IMR-90 (cell line): Measurements from ENCODE around the gene CNPY4. TPM values are rescaled to one million over a fixed set of nuclear protein-coding genes. Genes with fewer than 3 reads are reported as not detected.

Experiments used
- microRNA-seq, 2 experiments: library from miRNA; stranded (forward) in 1 of 2; unstranded in 1 of 2; fragments of 10-50 nt in 1 of 2; fragments of <30 nt in 1 of 2; gene quantifications in 1 of 2; microRNA quantifications in 1 of 2; one replicate each; pipeline versions ENCODE3 to v1.1.0; 2013 to 2020; ENCODE audit not compliant: insufficient read depth in 1 of 2, insufficient read length in 1 of 2, unreplicated experiment in 1 of 2
- polyA plus RNA-seq, 3 experiments: library from polyadenylated mRNA; depleted of rRNA; stranded (reverse); fragments of >200 nt; gene quantifications; 2 replicates each; pipeline ENCODE4 v1.2.3, GENCODE V29; 2012; ENCODE audit warnings: low replicate concordance in 1 of 3
- small RNA-seq, 5 experiments: library from RNA; depleted of rRNA; stranded (forward); fragments of <200 nt; gene quantifications; one replicate each; pipeline ENCODE3, GENCODE V24; 2012
- total RNA-seq: library from RNA; depleted of rRNA; stranded (reverse); fragments of >200 nt; gene quantifications from 2 replicates; pipeline ENCODE4 v1.2.3, GENCODE V29; 2012; rRNA removed

CNPY4 gene
- total and polyA plus RNA-seq, 2 of the 4 experiments (the other 2 are of a cell fraction): 13.3 to 21.9 TPM

Small RNA genes within 50 kb of the gene (microRNA-seq; reads per million reads assigned to microRNA genes)
- gene MIR106B (ENCODE audit: insufficient read depth in 1 of 2, insufficient read length in 1 of 2, unreplicated experiment in 1 of 2): 1,820 to 9,724 reads per million in 2 experiments
- gene MIR25 (ENCODE audit: insufficient read depth in 1 of 2, insufficient read length in 1 of 2, unreplicated experiment in 1 of 2): 221 to 3,645 reads per million in 2 experiments
- gene MIR4658 (ENCODE audit: unreplicated experiment): not detected
- 1,754 to 40,429 reads per million in 2 experiments for gene MIR93 (ENCODE audit: insufficient read depth in 1 of 2, insufficient read length in 1 of 2, unreplicated experiment in 1 of 2)

Small RNA genes within 50 kb of the gene (small RNA-seq; reads per million reads assigned to genes)
- 146 to 64,679 (median 19,769) reads per million in 5 experiments for gene MIR106B
- 26.3 to 31,501 (median 3,468) reads per million in 5 experiments for gene MIR25
- gene MIR93: 401 to 57,385 (median 23,255) reads per million in 5 experiments

Other genes with a start within 250 kb of the CNPY4 start
- 0.18 TPM in 1 of 2 replicates, not detected in the other for gene OR2AE1, start 242.6 kb upstream of the CNPY4 start, total RNA-seq
- gene OR2AE1, start 242.6 kb upstream of the CNPY4 start, polyA plus RNA-seq (2012; rRNA removed): 0.17 TPM in 1 of 2 replicates, not detected in the other
- 10.6 and 15.3 TPM in 2 replicates for gene TRIM4, start 200.1 kb upstream of the CNPY4 start, total RNA-seq
- gene TRIM4, start 200.1 kb upstream of the CNPY4 start, polyA plus RNA-seq (2012; rRNA removed): 11.5 and 13.4 TPM in 2 replicates
- gene GJC3, start 190.0 kb upstream of the CNPY4 start, total RNA-seq: not detected in 2 replicates
- not detected in 2 replicates for gene GJC3, start 190.0 kb upstream of the CNPY4 start, polyA plus RNA-seq (2012; rRNA removed)
- not detected in 2 replicates for gene AZGP1, start 143.6 kb upstream of the CNPY4 start, total RNA-seq
- not detected in 2 replicates for gene AZGP1, start 143.6 kb upstream of the CNPY4 start, polyA plus RNA-seq (2012; rRNA removed)
- gene ZKSCAN1, start 104.0 kb upstream of the CNPY4 start, total RNA-seq: 30.3 and 40.7 TPM in 2 replicates
- 10.8 and 13.7 TPM in 2 replicates for gene ZKSCAN1, start 104.0 kb upstream of the CNPY4 start, polyA plus RNA-seq (2012; rRNA removed)
- 13.1 and 13.3 TPM in 2 replicates for gene ZSCAN21, start 69.9 kb upstream of the CNPY4 start, total RNA-seq
- 10.8 and 11.5 TPM in 2 replicates for gene ZSCAN21, start 69.9 kb upstream of the CNPY4 start, polyA plus RNA-seq (2012; rRNA removed)
- gene ZNF3, start 37.9 kb upstream of the CNPY4 start, total RNA-seq: 30.8 and 33.1 TPM in 2 replicates
- 20.4 and 24.8 TPM in 2 replicates for gene ZNF3, start 37.9 kb upstream of the CNPY4 start, polyA plus RNA-seq (2012; rRNA removed)
- 158 and 185 TPM in 2 replicates for gene COPS6, start 30.7 kb upstream of the CNPY4 start, total RNA-seq
- 303 and 325 TPM in 2 replicates for gene COPS6, start 30.7 kb upstream of the CNPY4 start, polyA plus RNA-seq (2012; rRNA removed)
- gene MCM7, start 18.2 kb upstream of the CNPY4 start, total RNA-seq: 130 and 137 TPM in 2 replicates
- 104 and 119 TPM in 2 replicates for gene MCM7, start 18.2 kb upstream of the CNPY4 start, polyA plus RNA-seq (2012; rRNA removed)
- gene AP4M1, start 18.0 kb upstream of the CNPY4 start, total RNA-seq: 18.6 and 21.1 TPM in 2 replicates
- 20.5 and 21.4 TPM in 2 replicates for gene AP4M1, start 18.0 kb upstream of the CNPY4 start, polyA plus RNA-seq (2012; rRNA removed)
- gene TAF6, start 276 bp upstream of the CNPY4 start, total RNA-seq: 11.3 and 14.4 TPM in 2 replicates
- gene TAF6, start 276 bp upstream of the CNPY4 start, polyA plus RNA-seq (2012; rRNA removed): 55.3 and 56.5 TPM in 2 replicates
- 0.56 and 0.72 TPM in 2 replicates for gene MBLAC1, start 7.3 kb downstream of the CNPY4 start, total RNA-seq
- gene MBLAC1, start 7.3 kb downstream of the CNPY4 start, polyA plus RNA-seq (2012; rRNA removed): 1.4 and 1.6 TPM in 2 replicates
- gene LAMTOR4, start 29.3 kb downstream of the CNPY4 start, total RNA-seq: 131 and 134 TPM in 2 replicates
- 268 and 289 TPM in 2 replicates for gene LAMTOR4, start 29.3 kb downstream of the CNPY4 start, polyA plus RNA-seq (2012; rRNA removed)
- 4.4 and 4.5 TPM in 2 replicates for gene TRAPPC14, start 39.1 kb downstream of the CNPY4 start, total RNA-seq
- 14.1 and 15.9 TPM in 2 replicates for gene TRAPPC14, start 39.1 kb downstream of the CNPY4 start, polyA plus RNA-seq (2012; rRNA removed)
- 0.90 and 1.1 TPM in 2 replicates for gene GAL3ST4, start 49.0 kb downstream of the CNPY4 start, total RNA-seq
- gene GAL3ST4, start 49.0 kb downstream of the CNPY4 start, polyA plus RNA-seq (2012; rRNA removed): 7.3 and 8.5 TPM in 2 replicates
- 1.4 and 1.8 TPM in 2 replicates for gene GPC2, start 57.7 kb downstream of the CNPY4 start, total RNA-seq
- gene GPC2, start 57.7 kb downstream of the CNPY4 start, polyA plus RNA-seq (2012; rRNA removed): 5.7 and 6.0 TPM in 2 replicates
- 0.28 and 0.36 TPM in 2 replicates for gene STAG3, start 58.3 kb downstream of the CNPY4 start, total RNA-seq
- 0.47 and 0.65 TPM in 2 replicates for gene STAG3, start 58.3 kb downstream of the CNPY4 start, polyA plus RNA-seq (2012; rRNA removed)
- gene PVRIG, start 100.3 kb downstream of the CNPY4 start, total RNA-seq: not detected in 2 replicates
- not detected in 2 replicates for gene PVRIG, start 100.3 kb downstream of the CNPY4 start, polyA plus RNA-seq (2012; rRNA removed)
- not detected in 2 replicates for gene SPDYE3, start 188.1 kb downstream of the CNPY4 start, total RNA-seq
- gene SPDYE3, start 188.1 kb downstream of the CNPY4 start, polyA plus RNA-seq (2012; rRNA removed): not detected in 2 replicates
- gene PILRB, start 238.5 kb downstream of the CNPY4 start, total RNA-seq: 3.3 and 3.4 TPM in 2 replicates
- gene PILRB, start 238.5 kb downstream of the CNPY4 start, polyA plus RNA-seq (2012; rRNA removed): 22.1 and 22.2 TPM in 2 replicates